Testis (tissue), 3 donors: Measurements from ENCODE around the gene ABCC8. TPM values are rescaled to one million over a fixed set of nuclear protein-coding genes. Genes with fewer than 3 reads are reported as not detected.
A peak's percentile ranks its signal among the peaks of the same experiment; 100 is the strongest.

Experiments
- DNase-seq: peaks from one replicate; pipeline ENCODE4 v3.0.0-alpha.2; 2019
- H3K27ac ChIP-seq, 2 donors: fragments of 200-600 bp; sonication (generic); one replicate each; pipeline ENCODE4 v1.5.1; 2019
- H3K27me3 ChIP-seq: fragments of 200-600 bp; sonication (generic); one replicate; pipeline ENCODE4 v1.5.1; 2019
- H3K36me3 ChIP-seq: fragments of 200-600 bp; sonication (generic); one replicate; pipeline ENCODE4 v1.5.1; 2017; ENCODE audit warnings: low read depth; ENCODE audit errors: missing control alignments
- H3K4me1 ChIP-seq: fragments of 200-600 bp; sonication (generic); one replicate; pipeline ENCODE4 v1.5.1; 2019
- H3K4me3 ChIP-seq, 2 donors: fragments of 200-600 bp; sonication (generic); one replicate each; pipeline ENCODE4 v1.5.1; 2017 to 2019
- H3K9me3 ChIP-seq: fragments of 200-600 bp; sonication (generic); one replicate; pipeline ENCODE4 v1.5.1; 2017
- POLR2A ChIP-seq: fragments of 450-650 bp; IDR thresholded peaks from one replicate; pipeline ENCODE4 v1.6.1; 2017; ENCODE audit warnings: antibody characterized with exemption, mild to moderate bottlenecking, moderate library complexity
- WGBS, 2 donors: methylation state at CpG; one replicate each; pipeline ENCODE4 v1.1.5; 2018; 5-methylcytosine and 5-hydroxymethylcytosine counted together
- intact Hi-C: fragments of 100-400 bp; cut with DNase I; formaldehyde crosslinking; loops from one replicate; pipeline ENCODE4 v1.15.1; 2023; ENCODE audit warnings: low total_unique reads
- polyA plus RNA-seq: library from polyadenylated mRNA; stranded (reverse); fragments of 350-450 nt; fragmentation: Illumina TruSeq; extraction: RNeasy Lipid Tissue Mini Kit (QIAGEN cat#74804); gene quantifications from one replicate; pipeline ENCODE4 v1.2.3, GENCODE V29; 2014; ENCODE audit warnings: low read depth, low replicate concordance; ENCODE audit not compliant: insufficient read depth
- total RNA-seq, 2 donors: library from RNA; depleted of rRNA; stranded (reverse); fragments of >200 nt; gene quantifications; one replicate each; pipeline ENCODE4 v1.2.3, GENCODE V29; 2016
- TF ChIP-seq, protein P1 (sequence below), 3 experiments: fragments of 450-650 bp in 2 of 3; fragments of 200-600 bp in 1 of 3; sonication (generic) in 1 of 3; IDR thresholded peaks; one replicate each; pipeline ENCODE4 v1.5.1; 2016 to 2019; ENCODE audit warnings: antibody characterized with exemption in 3 of 3, mild to moderate bottlenecking in 2 of 3, moderate library complexity in 1 of 3

The ABCC8 gene
- total and polyA plus RNA-seq, 3 donors from 2014 or later: 1.5 to 2.2 (median 2.0) TPM

GRCh38 chr11:17405232-17406005, 71.2 kb downstream of the ABCC8 start:
- intact Hi-C loops: no loop called here
- Histone ChIP-seq H3K9me3 (no peaks in the 10 kb centered on the region), H3K4me1 (peaks cover 4% of the 10 kb centered on the region), H3K27me3 (no peaks in the 10 kb centered on the region), H3K36me3 (no peaks in the 10 kb centered on the region), H3K27ac (peak overlapping the region in 1 of 2 donors; percentile 47), H3K4me3 (no peak overlapping the region)
- DNase-seq: peak; percentile 34
- 49 to 51% methylated on average over 14 to 15 of the region's 15 CpGs for WGBS, 2 donors
- TF ChIP-seq POLR2A: no peak
- TF ChIP-seq, protein P1, sequence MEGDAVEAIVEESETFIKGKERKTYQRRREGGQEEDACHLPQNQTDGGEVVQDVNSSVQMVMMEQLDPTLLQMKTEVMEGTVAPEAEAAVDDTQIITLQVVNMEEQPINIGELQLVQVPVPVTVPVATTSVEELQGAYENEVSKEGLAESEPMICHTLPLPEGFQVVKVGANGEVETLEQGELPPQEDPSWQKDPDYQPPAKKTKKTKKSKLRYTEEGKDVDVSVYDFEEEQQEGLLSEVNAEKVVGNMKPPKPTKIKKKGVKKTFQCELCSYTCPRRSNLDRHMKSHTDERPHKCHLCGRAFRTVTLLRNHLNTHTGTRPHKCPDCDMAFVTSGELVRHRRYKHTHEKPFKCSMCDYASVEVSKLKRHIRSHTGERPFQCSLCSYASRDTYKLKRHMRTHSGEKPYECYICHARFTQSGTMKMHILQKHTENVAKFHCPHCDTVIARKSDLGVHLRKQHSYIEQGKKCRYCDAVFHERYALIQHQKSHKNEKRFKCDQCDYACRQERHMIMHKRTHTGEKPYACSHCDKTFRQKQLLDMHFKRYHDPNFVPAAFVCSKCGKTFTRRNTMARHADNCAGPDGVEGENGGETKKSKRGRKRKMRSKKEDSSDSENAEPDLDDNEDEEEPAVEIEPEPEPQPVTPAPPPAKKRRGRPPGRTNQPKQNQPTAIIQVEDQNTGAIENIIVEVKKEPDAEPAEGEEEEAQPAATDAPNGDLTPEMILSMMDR (IDR thresholded peaks at IDR 0.05): no peak

DNA sequence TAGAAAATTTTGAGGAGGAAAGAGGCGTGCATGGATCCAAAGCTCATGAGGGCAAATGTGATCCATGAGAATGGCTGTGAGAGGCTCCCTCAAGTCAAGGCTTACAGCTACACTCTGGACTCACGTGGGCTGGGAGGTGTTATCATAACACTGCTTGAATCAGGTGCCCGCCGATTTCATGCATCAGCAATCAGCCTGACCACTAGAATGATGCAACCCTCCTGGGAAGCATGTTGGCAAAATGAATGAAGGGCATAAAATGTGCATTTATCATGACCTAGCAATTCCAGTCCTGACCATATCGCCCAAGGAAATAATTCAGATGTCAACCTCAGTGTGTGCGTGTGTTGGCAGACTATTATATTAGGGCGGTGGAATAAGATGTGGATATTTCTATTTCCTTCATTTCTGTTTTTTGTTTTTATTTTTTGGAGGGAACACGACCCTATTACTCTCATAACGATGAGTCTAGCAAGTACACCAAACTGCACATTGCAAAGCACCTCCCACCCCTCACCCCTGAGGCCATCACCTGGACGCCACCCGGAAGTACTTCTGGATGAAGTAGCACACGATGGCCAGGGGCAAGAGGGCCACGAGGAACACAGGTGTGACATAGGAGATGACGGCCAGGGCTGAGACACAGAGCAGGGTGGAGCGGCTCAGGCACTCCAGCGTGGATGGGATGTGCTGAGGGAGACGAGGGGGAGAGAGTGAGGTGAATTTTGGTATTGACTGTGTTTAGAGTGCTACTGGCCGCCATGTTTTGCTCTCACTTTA, 72.5 kb downstream of the ABCC8 start:
- no peaks in the 10 kb centered on the region for H3K27me3 ChIP-seq
- intact Hi-C loops: no loop called here
- no peaks in the 10 kb centered on the region for H3K9me3 ChIP-seq
- WGBS, 2 donors: 88 to 89% methylated on average over 18 of the region's 18 CpGs
- H3K27ac ChIP-seq: no peak overlapping the region
- DNase-seq: no peak
- H3K4me3 ChIP-seq: no peak overlapping the region
- peaks cover 4% of the 10 kb centered on the region for H3K4me1 ChIP-seq
- TF ChIP-seq POLR2A: no peak
- TF ChIP-seq, protein P1 (IDR thresholded peaks at IDR 0.05): no peak
- H3K36me3 ChIP-seq: no peaks in the 10 kb centered on the region

DNA sequence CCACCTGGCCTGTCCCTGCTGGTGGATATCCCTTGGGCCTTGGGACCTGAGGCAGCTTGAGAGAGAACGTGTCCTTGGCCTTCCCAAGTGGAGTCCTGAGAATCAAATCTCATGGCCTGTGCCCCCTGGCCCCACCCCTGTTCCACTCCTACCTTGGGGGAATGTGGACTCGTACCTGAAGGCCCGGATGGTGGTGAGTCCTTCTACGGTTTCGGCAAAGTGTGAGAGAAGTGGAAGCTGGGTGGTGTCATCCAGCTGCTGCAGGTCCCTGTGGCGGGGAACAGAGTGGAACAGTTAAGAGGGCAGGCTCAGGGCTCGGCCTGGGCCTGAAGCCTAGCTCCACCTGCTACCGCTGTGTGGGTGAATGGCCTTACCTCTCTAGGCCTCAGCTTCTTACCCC, 74.2 kb downstream of the ABCC8 start:
- 97 to 99% methylated on average over 7 to 8 of the region's 8 CpGs for WGBS, 2 donors
- no peak overlapping the region for H3K27ac ChIP-seq
- no peaks in the 10 kb centered on the region for H3K36me3 ChIP-seq
- H3K4me1 ChIP-seq: peaks cover 4% of the 10 kb centered on the region
- no peaks in the 10 kb centered on the region for H3K27me3 ChIP-seq
- intact Hi-C loops: no loop called here
- no peak for TF ChIP-seq POLR2A
- TF ChIP-seq, protein P1 (IDR thresholded peaks at IDR 0.05): no peak
- H3K9me3 ChIP-seq: no peaks in the 10 kb centered on the region
- H3K4me3 ChIP-seq: no peak overlapping the region
- no peak for DNase-seq

DNA sequence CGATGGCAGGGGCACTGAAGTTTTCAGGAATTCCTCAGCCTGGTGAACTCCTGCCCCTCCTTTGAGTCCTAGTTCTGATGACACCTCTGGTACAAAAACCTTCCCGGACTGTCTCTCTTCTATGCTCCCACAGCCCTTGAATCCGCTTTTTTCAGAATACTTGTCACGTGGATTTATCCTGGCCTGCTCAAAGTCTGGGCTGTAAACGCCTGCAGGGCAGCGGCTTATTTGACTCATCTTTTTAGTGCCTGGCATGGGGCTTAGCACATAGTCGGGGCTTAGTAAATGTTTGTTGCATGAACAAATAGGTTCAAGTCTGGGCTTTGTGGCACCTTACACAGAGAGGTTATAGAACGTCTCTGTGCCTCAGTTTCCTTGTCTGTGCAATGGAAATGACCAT, 74.8 kb downstream of the ABCC8 start:
- H3K27ac ChIP-seq: no peak overlapping the region
- intact Hi-C loops: no loop called here

More for the DNA sequence above, 74.8 kb downstream of the ABCC8 start:
- Histone ChIP-seq H3K4me3 (no peak overlapping the region), H3K36me3 (no peaks in the 10 kb centered on the region), H3K27me3 (no peaks in the 10 kb centered on the region), H3K9me3 (no peaks in the 10 kb centered on the region), H3K4me1 (peaks cover 4% of the 10 kb centered on the region)
- no peak for DNase-seq
- TF ChIP-seq, protein P1 (IDR thresholded peaks at IDR 0.05): no peak
- TF ChIP-seq POLR2A: no peak
- WGBS, 2 donors: 91 to 95% methylated on average over 8 of the region's 8 CpGs
